Effector memory CD4-positive, alpha-beta T cell (primary cell): ENCODE data around the gene NEBL.

Experiments
- DNase-seq, 3 donors: peaks; one replicate each; pipeline ENCODE4 v3.0.0-alpha.2; 2020
- H3K27ac ChIP-seq: 2 replicates; pipeline ENCODE4 v1.7.0; 2013; ENCODE audit warnings: mild to moderate bottlenecking, low read length, moderate library complexity; ENCODE audit not compliant: insufficient read depth, poor library complexity, severe bottlenecking
- H3K27me3 ChIP-seq: replicated peaks from 2 replicates; pipeline ENCODE4 v1.7.0; 2013; ENCODE audit warnings: mild to moderate bottlenecking, low read length; ENCODE audit not compliant: insufficient read depth, control insufficient read depth, poor library complexity, severe bottlenecking
- H3K36me3 ChIP-seq: 2 replicates; pipeline ENCODE4 v1.7.0; 2013; ENCODE audit warnings: mild to moderate bottlenecking, low read length, moderate library complexity; ENCODE audit not compliant: control insufficient read depth, insufficient read depth
- H3K4me1 ChIP-seq: 2 replicates; pipeline ENCODE4 v1.7.0; 2013; ENCODE audit warnings: low read length, mild to moderate bottlenecking; ENCODE audit not compliant: control insufficient read depth, insufficient read depth, poor library complexity, severe bottlenecking
- H3K4me3 ChIP-seq: 2 replicates; pipeline ENCODE4 v1.7.0; 2013; ENCODE audit warnings: low read length, low read depth, mild to moderate bottlenecking; ENCODE audit not compliant: insufficient read depth, poor library complexity, severe bottlenecking
- H3K9me3 ChIP-seq: 2 replicates; pipeline ENCODE4 v1.7.0; 2013; ENCODE audit warnings: mild to moderate bottlenecking, low read length, moderate library complexity; ENCODE audit not compliant: control insufficient read depth

NEBL gene

DNA sequence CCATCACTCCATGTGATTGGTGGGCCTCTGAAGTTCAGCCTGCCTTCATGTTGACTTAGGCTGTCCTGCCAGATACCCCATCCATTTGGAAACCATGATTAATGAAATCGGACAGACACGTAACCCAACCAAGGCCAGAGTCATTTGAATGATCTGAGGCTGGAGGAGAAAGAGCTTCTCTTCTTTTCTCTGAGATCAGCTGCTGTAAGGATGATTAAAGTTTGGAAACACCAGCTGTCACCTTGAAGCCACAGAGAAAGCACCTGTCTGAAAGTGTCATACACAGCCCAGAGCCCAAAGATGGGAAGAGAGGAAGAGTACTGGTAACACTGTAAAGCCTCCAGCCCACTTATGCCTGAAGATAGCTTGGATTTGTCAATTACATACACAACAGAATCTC lies 22.9 kb downstream of the NEBL start:
- Histone ChIP-seq H3K27me3 (no peaks in the 10 kb centered on the region), H3K4me1 (no peaks in the 10 kb centered on the region), H3K4me3 (no peak overlapping the region), H3K36me3 (no peaks in the 10 kb centered on the region), H3K27ac (no peak overlapping the region), H3K9me3 (no peaks in the 10 kb centered on the region)
- no peak for DNase-seq

DNA sequence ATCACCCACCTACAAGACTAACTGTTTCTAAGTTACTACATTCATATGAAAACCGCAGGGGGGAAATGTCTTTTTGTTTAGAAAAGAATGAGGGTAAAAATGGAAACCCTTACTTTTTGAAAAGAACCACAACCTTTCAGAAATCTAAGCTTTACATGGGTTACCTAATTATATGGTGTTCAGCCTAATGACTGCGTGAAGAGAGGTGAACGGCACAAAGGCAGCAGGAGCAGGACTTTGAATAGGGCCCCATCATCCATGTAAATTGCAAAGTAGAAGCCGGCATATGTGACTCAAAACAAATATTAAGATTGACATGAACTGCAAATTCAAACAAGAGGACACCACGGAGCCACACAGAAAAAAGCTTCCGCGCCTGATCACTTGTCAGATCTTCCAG lies 25.1 kb downstream of the NEBL start:
- H3K27ac ChIP-seq, result no peak overlapping the region
- no peaks in the 10 kb centered on the region for H3K27me3 ChIP-seq
- DNase-seq, result no peak
- no peak overlapping the region for H3K4me3 ChIP-seq
- H3K9me3 ChIP-seq, result no peaks in the 10 kb centered on the region
- no peaks in the 10 kb centered on the region for H3K4me1 ChIP-seq
- no peaks in the 10 kb centered on the region for H3K36me3 ChIP-seq

DNA sequence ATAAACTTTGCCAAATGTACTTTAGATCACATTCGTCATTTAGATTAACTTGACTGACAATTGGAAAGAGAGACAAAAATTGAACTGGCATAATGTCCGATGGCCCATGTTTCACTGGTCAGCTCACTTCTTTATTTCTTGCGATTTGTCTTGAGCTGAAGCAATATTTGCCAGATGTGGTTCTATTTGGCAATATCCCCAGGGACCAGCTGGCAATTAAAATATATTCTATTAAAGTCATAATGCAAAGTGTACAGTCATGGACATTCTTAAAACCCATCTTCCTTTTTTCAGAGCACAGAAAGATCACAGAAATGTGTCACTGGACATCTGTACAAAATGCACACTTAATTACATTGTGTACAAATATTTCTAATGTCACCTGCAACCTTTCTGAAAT lies 26.3 kb downstream of the NEBL start:
- H3K9me3 ChIP-seq, result no peaks in the 10 kb centered on the region
- H3K4me3 ChIP-seq, result no peak overlapping the region
- H3K4me1 ChIP-seq, result no peaks in the 10 kb centered on the region
- no peak for DNase-seq
- no peaks in the 10 kb centered on the region for H3K36me3 ChIP-seq
- H3K27me3 ChIP-seq, result no peaks in the 10 kb centered on the region
- H3K27ac ChIP-seq, result no peak overlapping the region

DNA sequence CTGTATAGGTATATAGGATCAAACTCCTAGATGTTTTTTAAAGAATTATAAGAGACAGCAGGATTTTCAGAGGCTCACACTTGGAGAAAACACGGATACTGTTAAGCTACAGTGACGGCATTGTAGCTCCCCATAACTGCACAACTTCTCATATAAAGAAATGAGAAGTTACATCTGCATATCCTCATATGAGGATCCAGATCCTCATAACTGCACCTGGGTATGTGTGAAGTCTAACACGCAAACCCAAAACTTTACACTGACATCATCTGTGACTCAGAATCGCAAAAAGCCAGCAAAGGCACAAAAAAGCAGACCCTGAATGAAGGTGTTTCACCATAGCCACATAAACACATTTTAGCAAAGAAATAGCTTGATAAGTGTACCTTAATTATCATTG lies 34.1 kb downstream of the NEBL start:
- Histone ChIP-seq H3K9me3 (no peaks in the 10 kb centered on the region), H3K27me3 (no peaks in the 10 kb centered on the region), H3K27ac (no peak overlapping the region), H3K4me3 (no peak overlapping the region), H3K36me3 (no peaks in the 10 kb centered on the region), H3K4me1 (no peaks in the 10 kb centered on the region)
- no peak for DNase-seq

DNA sequence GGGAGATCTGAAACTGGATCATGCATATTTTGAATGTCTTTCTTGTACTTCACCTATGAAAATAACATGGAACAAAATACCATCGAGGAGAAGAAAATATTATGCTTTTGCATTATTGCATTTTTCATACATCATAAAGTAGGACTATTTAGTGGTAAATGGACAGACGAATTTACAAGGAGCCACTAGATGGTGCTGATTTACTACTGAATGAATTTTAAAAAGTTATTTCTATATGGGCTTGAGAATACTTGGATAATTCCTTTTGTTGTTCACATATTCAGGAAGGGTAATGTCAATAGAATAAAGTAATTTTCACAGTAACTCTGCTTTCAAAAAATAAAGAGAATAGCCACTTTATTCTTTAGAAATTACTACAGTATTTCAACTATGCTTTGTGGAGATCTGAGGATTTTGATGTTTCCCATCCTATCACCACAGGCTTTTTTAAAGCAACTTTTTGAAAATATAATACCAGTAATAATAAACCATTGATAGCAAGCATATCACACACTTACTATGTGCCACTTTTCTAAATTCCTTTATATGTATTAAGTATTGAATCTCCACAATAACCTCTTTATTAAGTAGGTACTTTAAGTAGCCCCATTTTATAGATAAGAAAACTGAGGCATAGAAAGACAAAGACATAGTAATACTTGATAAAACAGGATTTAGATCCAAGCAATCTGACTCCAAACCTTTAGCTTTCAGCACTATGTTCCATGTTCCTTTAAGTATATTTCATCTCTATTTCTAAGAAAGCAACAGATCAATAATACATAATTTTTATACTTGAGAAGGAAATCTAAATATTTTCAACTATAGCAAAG lies 38.6 kb downstream of the NEBL start:
- Histone ChIP-seq H3K4me1 (no peaks in the 10 kb centered on the region), H3K36me3 (no peaks in the 10 kb centered on the region), H3K4me3 (no peak overlapping the region), H3K27me3 (no peaks in the 10 kb centered on the region), H3K9me3 (no peaks in the 10 kb centered on the region), H3K27ac (no peak overlapping the region)
- no peak for DNase-seq

DNA sequence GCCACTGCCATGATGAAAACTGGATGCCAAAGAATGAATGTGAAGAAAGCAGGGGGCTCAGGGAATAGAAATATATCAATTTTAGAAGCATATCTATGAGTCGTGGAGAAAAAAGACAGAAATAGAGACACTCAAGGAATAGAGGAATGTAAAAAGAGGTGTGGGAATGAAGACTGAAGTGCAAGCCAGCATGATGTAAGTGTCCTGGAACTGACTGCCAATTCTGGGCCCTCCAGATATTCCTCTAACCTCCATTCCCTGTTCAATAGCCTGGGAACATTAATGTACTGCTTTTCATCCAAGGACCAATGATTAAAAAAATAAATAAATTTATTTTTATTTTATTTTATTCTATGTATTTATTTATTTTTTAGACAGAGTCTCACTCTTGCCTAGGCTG lies 40.6 kb downstream of the NEBL start:
- no peak for DNase-seq
- Histone ChIP-seq H3K36me3 (no peaks in the 10 kb centered on the region), H3K27me3 (no peaks in the 10 kb centered on the region), H3K27ac (no peak overlapping the region), H3K9me3 (no peaks in the 10 kb centered on the region), H3K4me1 (no peaks in the 10 kb centered on the region), H3K4me3 (no peak overlapping the region)

DNA sequence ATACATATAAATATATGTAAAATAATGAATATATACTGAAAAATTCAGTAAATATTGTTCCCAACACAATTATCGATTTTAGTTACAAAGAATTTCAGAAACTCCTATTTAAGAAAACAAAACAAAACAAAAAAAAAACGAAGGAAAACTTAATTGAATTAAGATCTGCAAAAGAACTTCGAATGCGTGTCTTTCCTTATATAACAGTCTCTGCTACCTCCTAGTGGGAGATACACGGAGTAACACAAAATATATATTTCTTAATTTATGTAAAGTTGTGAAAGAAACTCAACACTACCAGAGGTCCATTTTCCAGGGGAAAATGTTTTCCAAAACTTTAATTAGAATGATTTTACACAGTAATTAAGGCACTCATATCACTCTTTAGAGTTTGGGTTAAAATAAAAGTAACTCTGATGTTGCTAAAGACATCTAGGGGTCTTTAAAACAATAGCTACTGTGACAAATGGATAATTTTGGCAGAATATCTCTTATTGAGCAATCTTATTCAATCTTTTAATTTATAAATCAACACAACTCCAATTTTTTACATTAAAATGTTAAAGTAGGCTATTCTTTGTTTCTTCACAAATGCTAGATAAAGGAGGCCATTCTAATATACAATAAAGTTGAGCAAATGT lies 41.6 kb downstream of the NEBL start:
- H3K4me1 ChIP-seq, result no peaks in the 10 kb centered on the region
- H3K36me3 ChIP-seq, result no peaks in the 10 kb centered on the region
- DNase-seq, result no peak

DNA sequence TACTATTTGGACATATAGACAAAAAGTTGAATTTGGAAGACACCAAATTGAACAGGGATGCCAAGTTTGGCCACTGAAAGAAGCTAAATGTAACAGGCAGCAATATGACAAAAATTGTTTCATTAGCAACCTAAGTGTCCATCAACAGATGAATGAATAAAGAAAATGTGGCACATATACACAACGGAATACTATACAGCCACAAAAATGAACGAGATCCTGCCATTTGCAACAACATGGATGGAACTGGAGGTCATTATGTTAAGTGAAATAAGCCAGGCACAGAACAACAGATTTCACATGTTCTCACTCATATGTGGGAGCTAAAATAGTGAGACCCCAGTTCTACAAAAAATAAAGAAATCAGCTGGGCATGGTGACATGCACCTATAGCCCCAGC lies 43.8 kb downstream of the NEBL start:
- H3K4me1 ChIP-seq, result no peaks in the 10 kb centered on the region
- DNase-seq, result no peak
- no peaks in the 10 kb centered on the region for H3K36me3 ChIP-seq
- no peak overlapping the region for H3K4me3 ChIP-seq
- no peaks in the 10 kb centered on the region for H3K9me3 ChIP-seq
- no peak overlapping the region for H3K27ac ChIP-seq
- H3K27me3 ChIP-seq, result no peaks in the 10 kb centered on the region

More for the DNA sequence above, 41.6 kb downstream of the NEBL start:
- Histone ChIP-seq H3K27me3 (no peaks in the 10 kb centered on the region), H3K27ac (no peak overlapping the region), H3K4me3 (no peak overlapping the region), H3K9me3 (no peaks in the 10 kb centered on the region)

DNA sequence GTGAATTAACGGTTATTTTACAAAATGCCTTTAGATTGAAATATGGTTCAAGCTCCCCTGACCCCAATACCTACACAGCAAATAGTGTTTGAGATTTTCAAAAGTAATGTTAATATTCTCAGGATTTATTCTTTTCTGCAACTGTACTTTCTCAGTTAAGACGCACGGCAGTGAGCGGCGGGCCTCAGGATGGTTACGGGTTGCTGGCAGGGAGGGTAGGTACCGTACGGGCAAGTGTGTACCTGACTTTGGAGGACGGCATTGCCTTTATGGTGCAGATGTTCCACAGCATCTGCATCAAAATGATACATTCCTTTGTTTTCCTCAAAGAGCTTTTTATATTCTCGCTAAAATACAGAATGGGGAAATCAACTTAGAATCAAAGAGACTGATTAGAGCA lies 44.8 kb downstream of the NEBL start:
- no peaks in the 10 kb centered on the region for H3K9me3 ChIP-seq
- no peak overlapping the region for H3K27ac ChIP-seq
- H3K36me3 ChIP-seq, result no peaks in the 10 kb centered on the region
- no peaks in the 10 kb centered on the region for H3K27me3 ChIP-seq
- H3K4me1 ChIP-seq, result no peaks in the 10 kb centered on the region
- no peak for DNase-seq
- H3K4me3 ChIP-seq, result no peak overlapping the region

DNA sequence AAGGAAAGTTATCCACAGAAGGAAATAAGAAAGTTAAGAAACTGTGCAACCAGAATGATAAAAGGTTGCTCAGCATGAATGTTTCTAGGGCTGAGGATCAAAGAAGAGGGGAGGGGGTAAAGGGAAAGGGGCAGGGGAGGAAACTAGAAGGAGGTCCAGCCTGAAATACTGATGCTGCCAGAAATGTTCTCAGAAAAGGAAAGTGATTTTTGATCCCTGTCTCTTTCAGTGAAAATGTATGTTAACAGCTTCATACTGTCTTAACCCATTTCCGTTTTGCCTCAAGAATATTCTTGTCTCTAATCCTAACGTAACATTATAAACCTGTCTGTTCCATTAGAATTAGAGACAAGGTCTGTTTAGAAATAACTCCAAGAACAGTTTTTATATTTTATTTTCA lies 49.6 kb downstream of the NEBL start:
- no peaks in the 10 kb centered on the region for H3K36me3 ChIP-seq
- no peak for DNase-seq

More for the DNA sequence above, 49.6 kb downstream of the NEBL start:
- no peak overlapping the region for H3K4me3 ChIP-seq
- H3K27ac ChIP-seq, result no peak overlapping the region
- H3K27me3 ChIP-seq, result no peaks in the 10 kb centered on the region
- H3K4me1 ChIP-seq, result no peaks in the 10 kb centered on the region
- H3K9me3 ChIP-seq, result no peaks in the 10 kb centered on the region
